Neuronal stem cell (in vitro differentiated cells): Measurements from ENCODE around the gene PGBD4.
"Not testable (repeated sequence)": the region's sequence is repeated elsewhere in the genome, so short reads cannot be mapped to it uniquely, and the experiment has no call there.

Experiments
- DNase-seq: peaks from one replicate; pipeline ENCODE4 v3.0.0-alpha.2; 2013; ENCODE audit warnings: low spot score
- H2AFZ ChIP-seq: one replicate; pipeline ENCODE4 v1.6.1; 2013; ENCODE audit warnings: mild to moderate bottlenecking, low read length, inconsistent platforms
- H2AK5ac ChIP-seq: 2 replicates; pipeline ENCODE4 v1.6.1; 2013; ENCODE audit warnings: low read depth, mild to moderate bottlenecking, inconsistent platforms, low read length, moderate library complexity, mixed read lengths
- H2BK120ac ChIP-seq: 2 replicates; pipeline ENCODE4 v1.6.1; 2013; ENCODE audit warnings: low read depth, mild to moderate bottlenecking, inconsistent platforms, low read length, moderate library complexity, mixed read lengths
- H2BK12ac ChIP-seq: one replicate; pipeline ENCODE4 v1.6.1; 2013; ENCODE audit warnings: low read length, inconsistent platforms
- H2BK15ac ChIP-seq: 2 replicates; pipeline ENCODE4 v1.6.1; 2013; ENCODE audit warnings: mild to moderate bottlenecking, low read length, inconsistent platforms, mixed read lengths
- H2BK5ac ChIP-seq: one replicate; pipeline ENCODE4 v1.6.1; 2013; ENCODE audit warnings: inconsistent platforms, mild to moderate bottlenecking, low read length, moderate library complexity
- H3K14ac ChIP-seq: one replicate; pipeline ENCODE4 v1.6.1; 2013; ENCODE audit warnings: low read length, inconsistent platforms
- H3K18ac ChIP-seq: 2 replicates; pipeline ENCODE4 v1.6.1; 2013; ENCODE audit warnings: low read length, inconsistent platforms
- H3K23ac ChIP-seq: 2 replicates; pipeline ENCODE4 v1.6.1; 2013; ENCODE audit warnings: low read depth, mild to moderate bottlenecking, mixed read lengths, low read length, inconsistent platforms; ENCODE audit not compliant: poor library complexity
- H3K27ac ChIP-seq: replicated peaks from 3 replicates; pipeline ENCODE4 v1.5.1; 2013; ENCODE audit warnings: low read length, inconsistent platforms
- H3K27me3 ChIP-seq, 3 experiments: 2 replicates each; pipeline ENCODE4 v1.6.1; 2013; ENCODE audit warnings: low read length in 3 of 3, mild to moderate bottlenecking in 2 of 3, inconsistent platforms in 1 of 3, low read depth in 1 of 3, mixed read lengths in 1 of 3, moderate library complexity in 1 of 3; ENCODE audit not compliant: control insufficient read depth in 3 of 3, insufficient read depth in 3 of 3
- H3K36me3 ChIP-seq, 2 donors: replicated peaks in 1 of 2; 2 replicates each; pipeline ENCODE4 v1.6.1; 2013; ENCODE audit warnings: low read length in 2 of 2; ENCODE audit not compliant: control insufficient read depth in 2 of 2, insufficient read depth in 2 of 2
- H3K4ac ChIP-seq: 2 replicates; pipeline ENCODE4 v1.6.1; 2013; ENCODE audit warnings: inconsistent platforms, mild to moderate bottlenecking, low read length, moderate library complexity
- H3K4me1 ChIP-seq, 2 donors: 1 replicate in 1 of 2; 2 replicates in 1 of 2; pipeline ENCODE4 v1.6.1; 2013; ENCODE audit warnings: low read length in 2 of 2, low read depth in 1 of 2; ENCODE audit not compliant: control insufficient read depth in 2 of 2, insufficient read depth in 1 of 2
- H3K4me2 ChIP-seq: one replicate; pipeline ENCODE4 v1.6.1; 2013; ENCODE audit warnings: mild to moderate bottlenecking, low read length, inconsistent platforms; ENCODE audit not compliant: insufficient read depth, poor library complexity, severe bottlenecking
- H3K4me3 ChIP-seq, 2 donors: 2 replicates each; pipeline ENCODE4 v1.5.1; 2013; ENCODE audit warnings: low read length in 2 of 2, mild to moderate bottlenecking in 2 of 2, inconsistent platforms in 1 of 2, moderate library complexity in 1 of 2
- H3K79me1 ChIP-seq: one replicate; pipeline ENCODE4 v1.6.1; 2013; ENCODE audit warnings: low read depth, mild to moderate bottlenecking, inconsistent platforms, low read length, moderate library complexity
- H3K9ac ChIP-seq: one replicate; pipeline ENCODE4 v1.6.1; 2013; ENCODE audit warnings: mild to moderate bottlenecking, low read depth, low read length, inconsistent platforms; ENCODE audit not compliant: poor library complexity
- H3K9me3 ChIP-seq, 2 donors: replicated peaks in 1 of 2; 2 replicates each; pipeline versions ENCODE3 to v1.6.1; 2013; ENCODE audit warnings: low read length in 2 of 2, mild to moderate bottlenecking in 2 of 2, inconsistent platforms in 1 of 2, low read depth in 1 of 2, mixed read lengths in 1 of 2, moderate library complexity in 1 of 2; ENCODE audit not compliant: control insufficient read depth in 2 of 2, insufficient read depth in 1 of 2
- H4K8ac ChIP-seq: one replicate; pipeline ENCODE4 v1.6.1; 2013; ENCODE audit warnings: low read depth, mild to moderate bottlenecking, inconsistent platforms, low read length, moderate library complexity
- H4K91ac ChIP-seq: one replicate; pipeline ENCODE4 v1.6.1; 2013; ENCODE audit warnings: low read length, low read depth, mild to moderate bottlenecking, inconsistent platforms; ENCODE audit not compliant: poor library complexity
- WGBS, 2 donors: extraction: QIAGEN DNeasy Blood & Tissue Kit; methylation state at CpG; one replicate each; pipeline ENCODE4 v1.1.7; 2013; ENCODE audit warnings: missing lambda C conversion rate in 2 of 2, mixed read lengths in 1 of 2; ENCODE audit not compliant: insufficient read length in 2 of 2, insufficient replicate concordance in 1 of 2; ENCODE audit errors: extremely low coverage in 2 of 2; 5-methylcytosine and 5-hydroxymethylcytosine counted together

Gene PGBD4

GRCh38 chr15:34116620-34117019 is 14.7 kb downstream of the PGBD4 start:
- H2AFZ ChIP-seq: no peak overlapping the region
- H2BK5ac ChIP-seq: no peak overlapping the region
- H3K4ac ChIP-seq: no peak overlapping the region
- no peak overlapping the region for H3K18ac ChIP-seq
- H2BK12ac ChIP-seq: no peak overlapping the region
- no peaks in the 10 kb centered on the region for H3K27me3 ChIP-seq
- H3K9me3 ChIP-seq: no peaks in the 10 kb centered on the region
- H3K4me1 ChIP-seq: no peaks in the 10 kb centered on the region
- H3K9ac ChIP-seq: no peak overlapping the region
- H2BK15ac ChIP-seq: no peak overlapping the region
- no peak overlapping the region for H4K91ac ChIP-seq
- H3K23ac ChIP-seq: no peak overlapping the region
- H3K4me3 ChIP-seq: no peak overlapping the region
- H4K8ac ChIP-seq: no peak overlapping the region
- no peak overlapping the region for H3K4me2 ChIP-seq
- H3K79me1 ChIP-seq: no peaks in the 10 kb centered on the region
- no peak for DNase-seq
- no peak overlapping the region for H3K14ac ChIP-seq
- no peak overlapping the region for H2BK120ac ChIP-seq
- WGBS, 2 donors: no CpG with 5 or more reads among the region's 2 CpGs
- H3K36me3 ChIP-seq: no peaks in the 10 kb centered on the region
- no peak overlapping the region for H2AK5ac ChIP-seq
- no peak overlapping the region for H3K27ac ChIP-seq

GRCh38 chr15:34119291-34119690 is 17.4 kb downstream of the PGBD4 start:
- no peak overlapping the region for H3K4me3 ChIP-seq
- no peak overlapping the region for H3K18ac ChIP-seq
- no peaks in the 10 kb centered on the region for H3K9me3 ChIP-seq
- H4K8ac ChIP-seq: no peak overlapping the region
- H2BK5ac ChIP-seq: no peak overlapping the region
- H4K91ac ChIP-seq: no peak overlapping the region
- H2BK15ac ChIP-seq: no peak overlapping the region
- no peaks in the 10 kb centered on the region for H3K36me3 ChIP-seq
- H3K9ac ChIP-seq: no peak overlapping the region
- no peak overlapping the region for H3K23ac ChIP-seq
- H2BK120ac ChIP-seq: no peak overlapping the region
- H3K27ac ChIP-seq: no peak overlapping the region
- H3K79me1 ChIP-seq: no peaks in the 10 kb centered on the region
- no peak overlapping the region for H3K4me2 ChIP-seq
- no peak overlapping the region for H3K4ac ChIP-seq
- no peak overlapping the region for H2AFZ ChIP-seq
- DNase-seq: no peak
- no peak overlapping the region for H3K14ac ChIP-seq
- no peaks in the 10 kb centered on the region for H3K4me1 ChIP-seq
- no peak overlapping the region for H2AK5ac ChIP-seq
- no CpG with 5 or more reads among the region's 4 CpGs for WGBS, 2 donors
- H2BK12ac ChIP-seq: no peak overlapping the region
- no peaks in the 10 kb centered on the region for H3K27me3 ChIP-seq

- not testable (repeated sequence) for H4K8ac ChIP-seq, H2BK120ac ChIP-seq, H3K23ac ChIP-seq, H3K27me3 ChIP-seq, H3K4me1 ChIP-seq, H2AK5ac ChIP-seq, H3K36me3 ChIP-seq, H3K9ac ChIP-seq, H3K14ac ChIP-seq, H3K4me3 ChIP-seq, H2AFZ ChIP-seq, H3K9me3 ChIP-seq, H4K91ac ChIP-seq, H3K18ac ChIP-seq, H2BK15ac ChIP-seq, H3K27ac ChIP-seq, H3K4ac ChIP-seq, H2BK5ac ChIP-seq, DNase-seq, H3K79me1 ChIP-seq, H2BK12ac ChIP-seq, H3K4me2 ChIP-seq
- no CpG with 5 or more reads among the region's 2 CpGs for WGBS, 2 donors
Measured at GRCh38 chr15:34120420-34120819, 18.5 kb downstream of the PGBD4 start.

- not testable (repeated sequence) for H2AK5ac ChIP-seq, H2BK12ac ChIP-seq, H3K4ac ChIP-seq, H2AFZ ChIP-seq, H3K4me1 ChIP-seq, H3K27ac ChIP-seq, H2BK120ac ChIP-seq, H3K9ac ChIP-seq, DNase-seq, H4K8ac ChIP-seq, H3K36me3 ChIP-seq, H3K4me3 ChIP-seq, H3K14ac ChIP-seq, H3K23ac ChIP-seq, H3K79me1 ChIP-seq, H3K4me2 ChIP-seq, H3K18ac ChIP-seq, H2BK5ac ChIP-seq, H2BK15ac ChIP-seq, H3K9me3 ChIP-seq, H4K91ac ChIP-seq, H3K27me3 ChIP-seq
- no CpG with 5 or more reads among the region's 12 CpGs for WGBS, 2 donors
Measured at GRCh38 chr15:34121786-34122185, 19.9 kb downstream of the PGBD4 start.
